ENCODE results near the gene MECR. TPM values are rescaled to one million over a fixed set of nuclear protein-coding genes. Genes with fewer than 3 reads are reported as not detected.

Gene MECR
- polyA plus RNA-seq, 1 of the 3 experiments (the other 2 are of a cell fraction), result 38.3 TPM

- WGBS (ENCODE audit: low lambda C conversion rate), result 81% methylated on average over 10 of the region's 14 CpGs
- TF ChIP-seq USF2 (IDR thresholded peaks at IDR 0.05; ENCODE audit: borderline replicate concordance, low read depth, low read length) (no peak), RCOR1 (IDR thresholded peaks at IDR 0.05; ENCODE audit: low read length) (no peak), POLR2AphosphoS5 (IDR thresholded peaks at IDR 0.05; ENCODE audit: low read depth, low read length) (no peak), EZH2phosphoT487 (IDR thresholded peaks at IDR 0.05; ENCODE audit: borderline replicate concordance, low read depth) (no peak), YY1 (IDR thresholded peaks at IDR 0.05; ENCODE audit: low read depth) (no peak), TAF1 (IDR thresholded peaks at IDR 0.05; ENCODE audit: borderline replicate concordance, low read depth, low read length) (no peak), GATA2 (CRISPR knock-in tag; IDR thresholded peaks at IDR 0.05) (no peak), MEF2A (IDR thresholded peaks at IDR 0.05; ENCODE audit: borderline replicate concordance, low read depth) (no peak), FOXJ3 (CRISPR knock-in tag; IDR thresholded peaks at IDR 0.05) (no peak), USF1 (IDR thresholded peaks at IDR 0.05; ENCODE audit: borderline replicate concordance, low read depth) (no peak), FOSL2 (IDR thresholded peaks at IDR 0.05; ENCODE audit: borderline replicate concordance, low read depth) (no peak), MAX (IDR thresholded peaks at IDR 0.05; ENCODE audit: low read depth) (no peak), EP300 (IDR thresholded peaks at IDR 0.05; ENCODE audit: borderline replicate concordance in 1 of 2, low read depth in 1 of 2, low read length in 1 of 2) (no peak), TCF12 (IDR thresholded peaks at IDR 0.05) (no peak), JUND (IDR thresholded peaks at IDR 0.05) (no peak), IRF3 (IDR thresholded peaks at IDR 0.05; ENCODE audit: low read depth, low read length) (no peak)
- TF ChIP-seq, protein P1, sequence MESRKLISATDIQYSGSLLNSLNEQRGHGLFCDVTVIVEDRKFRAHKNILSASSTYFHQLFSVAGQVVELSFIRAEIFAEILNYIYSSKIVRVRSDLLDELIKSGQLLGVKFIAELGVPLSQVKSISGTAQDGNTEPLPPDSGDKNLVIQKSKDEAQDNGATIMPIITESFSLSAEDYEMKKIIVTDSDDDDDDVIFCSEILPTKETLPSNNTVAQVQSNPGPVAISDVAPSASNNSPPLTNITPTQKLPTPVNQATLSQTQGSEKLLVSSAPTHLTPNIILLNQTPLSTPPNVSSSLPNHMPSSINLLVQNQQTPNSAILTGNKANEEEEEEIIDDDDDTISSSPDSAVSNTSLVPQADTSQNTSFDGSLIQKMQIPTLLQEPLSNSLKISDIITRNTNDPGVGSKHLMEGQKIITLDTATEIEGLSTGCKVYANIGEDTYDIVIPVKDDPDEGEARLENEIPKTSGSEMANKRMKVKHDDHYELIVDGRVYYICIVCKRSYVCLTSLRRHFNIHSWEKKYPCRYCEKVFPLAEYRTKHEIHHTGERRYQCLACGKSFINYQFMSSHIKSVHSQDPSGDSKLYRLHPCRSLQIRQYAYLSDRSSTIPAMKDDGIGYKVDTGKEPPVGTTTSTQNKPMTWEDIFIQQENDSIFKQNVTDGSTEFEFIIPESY (IDR thresholded peaks at IDR 0.05; ENCODE audit: borderline replicate concordance, low read depth), result no peak
- TF ChIP-seq, protein P2, sequence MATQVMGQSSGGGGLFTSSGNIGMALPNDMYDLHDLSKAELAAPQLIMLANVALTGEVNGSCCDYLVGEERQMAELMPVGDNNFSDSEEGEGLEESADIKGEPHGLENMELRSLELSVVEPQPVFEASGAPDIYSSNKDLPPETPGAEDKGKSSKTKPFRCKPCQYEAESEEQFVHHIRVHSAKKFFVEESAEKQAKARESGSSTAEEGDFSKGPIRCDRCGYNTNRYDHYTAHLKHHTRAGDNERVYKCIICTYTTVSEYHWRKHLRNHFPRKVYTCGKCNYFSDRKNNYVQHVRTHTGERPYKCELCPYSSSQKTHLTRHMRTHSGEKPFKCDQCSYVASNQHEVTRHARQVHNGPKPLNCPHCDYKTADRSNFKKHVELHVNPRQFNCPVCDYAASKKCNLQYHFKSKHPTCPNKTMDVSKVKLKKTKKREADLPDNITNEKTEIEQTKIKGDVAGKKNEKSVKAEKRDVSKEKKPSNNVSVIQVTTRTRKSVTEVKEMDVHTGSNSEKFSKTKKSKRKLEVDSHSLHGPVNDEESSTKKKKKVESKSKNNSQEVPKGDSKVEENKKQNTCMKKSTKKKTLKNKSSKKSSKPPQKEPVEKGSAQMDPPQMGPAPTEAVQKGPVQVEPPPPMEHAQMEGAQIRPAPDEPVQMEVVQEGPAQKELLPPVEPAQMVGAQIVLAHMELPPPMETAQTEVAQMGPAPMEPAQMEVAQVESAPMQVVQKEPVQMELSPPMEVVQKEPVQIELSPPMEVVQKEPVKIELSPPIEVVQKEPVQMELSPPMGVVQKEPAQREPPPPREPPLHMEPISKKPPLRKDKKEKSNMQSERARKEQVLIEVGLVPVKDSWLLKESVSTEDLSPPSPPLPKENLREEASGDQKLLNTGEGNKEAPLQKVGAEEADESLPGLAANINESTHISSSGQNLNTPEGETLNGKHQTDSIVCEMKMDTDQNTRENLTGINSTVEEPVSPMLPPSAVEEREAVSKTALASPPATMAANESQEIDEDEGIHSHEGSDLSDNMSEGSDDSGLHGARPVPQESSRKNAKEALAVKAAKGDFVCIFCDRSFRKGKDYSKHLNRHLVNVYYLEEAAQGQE (IDR thresholded peaks at IDR 0.05; ENCODE audit: low read depth, low read length), result no peak
Observed at GRCh38 chr1:29275435-29275834, 44.7 kb upstream of the MECR start.

More at GRCh38 chr1:29275435-29275834, 44.7 kb upstream of the MECR start:
- no peaks in the 10 kb centered on the region for H3F3A ChIP-seq (replicated peaks; ENCODE audit: insufficient read depth)
- peaks cover 3 to 10% of the 10 kb centered on the region in 2 experiments; a peak in 2 of 4 replicates for H3K4me1 ChIP-seq (ENCODE audit: control insufficient read depth in 1 of 2, insufficient read depth in 2 of 2, low read depth in 1 of 2, low read length in 1 of 2)
- no peaks in the 10 kb centered on the region for H3K27me3 ChIP-seq (ENCODE audit: insufficient read depth)
- CTCF ChIA-PET, result no interaction called here
- no peak overlapping the region for H3K9ac ChIP-seq
- no peaks in the 10 kb centered on the region for H4K20me1 ChIP-seq (ENCODE audit: insufficient read depth)
- no peak overlapping the region for H3K4me2 ChIP-seq
- H2AFZ ChIP-seq (ENCODE audit: low read depth), result no peak overlapping the region
- POLR2A ChIA-PET, result no interaction called here
- H3K79me2 ChIP-seq (ENCODE audit: insufficient read depth), result no peaks in the 10 kb centered on the region
- no peaks in the 10 kb centered on the region for H3K9me2 ChIP-seq
- H3K36me3 ChIP-seq (replicated peaks in 1 of 2; ENCODE audit: control insufficient read depth in 1 of 2, insufficient read depth in 2 of 2, low read length in 1 of 2), result no peaks in the 10 kb centered on the region
- no peaks in the 10 kb centered on the region for H3K9me3 ChIP-seq
- no peak overlapping the region for H3K27ac ChIP-seq (ENCODE audit: low read depth in 2 of 2, low read length in 1 of 2)
- no peak for DNase-seq
- no peak overlapping the region for H3K4me3 ChIP-seq (ENCODE audit: low read depth in 2 of 2, low read length in 1 of 2)
